GM12878 (cell line): ENCODE data around the gene SCAANT1. TPM values are rescaled to one million over a fixed set of nuclear protein-coding genes. Genes with fewer than 3 reads are reported as not detected.
A peak's percentile ranks its signal among the peaks of the same experiment; 100 is the strongest.

ENCODE experiments used
- ATF7 ChIP-seq: fragments of 450-650 bp; IDR thresholded peaks from 2 replicates; pipeline ENCODE4 v1.6.1; 2016; ENCODE audit warnings: low read depth, mild to moderate bottlenecking
- BCLAF1 ChIP-seq: fragments of 450-650 bp; IDR thresholded peaks from 2 replicates; pipeline ENCODE4 v1.6.1; 2017; ENCODE audit warnings: antibody characterized with exemption, mild to moderate bottlenecking, moderate library complexity
- BHLHE40 ChIP-seq, 2 experiments: fragments of 450-650 bp in 1 of 2; IDR thresholded peaks; 2 replicates each; pipeline ENCODE4 v1.6.1; 2011 to 2017; ENCODE audit warnings: low read depth in 2 of 2, borderline replicate concordance in 1 of 2, improper control_type of control experiment in 1 of 2, low read length in 1 of 2, mild to moderate bottlenecking in 1 of 2
- IKZF1 ChIP-seq: fragments of 450-650 bp; conservative IDR thresholded peaks from 2 replicates; pipeline ENCODE4 v1.6.1; 2017; ENCODE audit warnings: antibody characterized with exemption, mild to moderate bottlenecking
- IKZF2 ChIP-seq, 2 experiments: fragments of 450-650 bp; IDR thresholded peaks; 2 replicates each; pipeline ENCODE4 v1.6.1; 2017; ENCODE audit warnings: mild to moderate bottlenecking in 2 of 2, moderate library complexity in 2 of 2
- MTA2 ChIP-seq: fragments of 450-650 bp; IDR thresholded peaks from 2 replicates; pipeline ENCODE4 v1.6.1; 2016; ENCODE audit warnings: low read depth, mild to moderate bottlenecking, moderate library complexity
- NBN ChIP-seq: fragments of 450-650 bp; IDR thresholded peaks from 2 replicates; pipeline ENCODE4 v1.6.1; 2016
- NFYB ChIP-seq: IDR thresholded peaks from 2 replicates; pipeline ENCODE4 v1.6.1; 2011; ENCODE audit warnings: low read depth, mild to moderate bottlenecking, low read length, improper control_type of control experiment, moderate library complexity; ENCODE audit not compliant: insufficient read depth
- NR2F1 ChIP-seq: fragments of 450-650 bp; conservative IDR thresholded peaks from 2 replicates; pipeline ENCODE4 v1.6.1; 2017; ENCODE audit warnings: mild to moderate bottlenecking
- SKIL ChIP-seq: fragments of 450-650 bp; IDR thresholded peaks from 2 replicates; pipeline ENCODE4 v1.6.1; 2017; ENCODE audit warnings: mild to moderate bottlenecking, low read depth, inconsistent platforms; ENCODE audit not compliant: poor library complexity, severe bottlenecking
- SPI1 ChIP-seq: IDR thresholded peaks from 2 replicates; pipeline ENCODE4 v1.6.1; 2011; ENCODE audit warnings: low read depth, mild to moderate bottlenecking, low read length, moderate library complexity, borderline replicate concordance; ENCODE audit not compliant: insufficient read depth
- SUPT20H ChIP-seq: IDR thresholded peaks from 2 replicates; pipeline ENCODE4 v1.6.1; 2011; ENCODE audit warnings: low read depth, mild to moderate bottlenecking, low read length, moderate library complexity, borderline replicate concordance; ENCODE audit not compliant: control insufficient read depth
- ZBED1 ChIP-seq: IDR thresholded peaks from 2 replicates; pipeline ENCODE4 v1.6.1; 2016; ENCODE audit warnings: borderline replicate concordance
- polyA plus RNA-seq, 11 experiments: library from polyadenylated mRNA; depleted of rRNA in 4 of 11; unstranded in 6 of 11; stranded (reverse) in 5 of 11; fragments of >200 nt; fragmentation: Nextera tagmentation in 4 of 11; fragmentation: Illumina TruSeq in 1 of 11; extraction: Ambion mirVana in 4 of 11; extraction: Trizol in 1 of 11; gene quantifications; 1 replicate in 1 of 11; 2 replicates in 10 of 11; pipeline versions ENCODE4 v1.2.1 to v1.2.3, GENCODE V29; 2011 to 2016; ENCODE audit warnings: inconsistent platforms in 2 of 11, missing spikeins in 2 of 11, low read depth in 1 of 11
- total RNA-seq, 4 experiments: library from RNA; depleted of rRNA in 3 of 4; stranded (reverse); fragments of >200 nt in 3 of 4; fragmentation: Illumina TruSeq in 1 of 4; extraction: Trizol in 1 of 4; gene quantifications; 2 replicates each; pipeline versions ENCODE4 v1.2.1 to v1.2.3, GENCODE V29; 2013 to 2021

The SCAANT1 gene
- total and polyA plus RNA-seq, 10 of the 15 experiments (the other 5 are each of a cell fraction or from before 2014, with no cell fraction given) = 0.60 to 1.7 (median 0.95) TPM; not detected in 6

- no peak for TF ChIP-seq BCLAF1
- TF ChIP-seq ATF7 = peak; percentile 27; the same call in 1 of the 2 replicates
- TF ChIP-seq ZBED1 = no peak
- peak; percentile 68 for TF ChIP-seq SKIL
- peak; percentile 61 for TF ChIP-seq MTA2
- TF ChIP-seq BHLHE40 (IDR thresholded peaks at IDR 0.05; ENCODE audit: borderline replicate concordance in 1 of 2, low read depth in 2 of 2, low read length in 1 of 2) = peak in 1 of 2 experiments; percentile 62; a peak in 1 of 4 replicates
- TF ChIP-seq IKZF1 = 0 out of 2 replicates have a peak, but pooled peaks have one; percentile 43
- no peak for TF ChIP-seq NR2F1
- no peak for TF ChIP-seq SUPT20H
- peak; percentile 76 to 77 for TF ChIP-seq IKZF2 (IDR thresholded peaks at IDR 0.05)
- peak; percentile 53; the same call in 1 of the 2 replicates for TF ChIP-seq NBN
- peak; percentile 91 for TF ChIP-seq SPI1
- no peak for TF ChIP-seq NFYB
Measured at GRCh38 chr3:63927422-63928280, 15.5 kb upstream of the SCAANT1 start (continued).
